Choroid plexus epithelial cell (primary cell): ENCODE measurements around the gene MAJIN.
A peak's percentile ranks its signal among the peaks of the same experiment; 100 is the strongest.

Experiments used
- DNase-seq: peaks from one replicate; pipeline ENCODE4 v3.0.0-alpha.2; 2010; ENCODE audit warnings: low read depth
- H3K4me3 ChIP-seq: 2 replicates; pipeline ENCODE4 v1.5.1; 2011; ENCODE audit warnings: low read depth, mild to moderate bottlenecking, control low read depth, low read length, moderate library complexity
- CTCF ChIP-seq: conservative IDR thresholded peaks from 2 replicates; pipeline ENCODE4 v1.5.1; 2011; ENCODE audit warnings: low read depth, mild to moderate bottlenecking, control low read depth, inconsistent platforms, low read length, moderate library complexity

Gene MAJIN

GRCh38 chr11:64971421-64972233, at the start of gene MAJIN:
Gene MAJIN (minus strand): TSS chr11:64972108. CDS start chr11:64959405, 12,703 bp downstream.
- DNase-seq = peak; percentile 82
- peak within 1 kb of the TSS; percentile 50 for H3K4me3 ChIP-seq
- TF ChIP-seq CTCF = no peak

- H3K4me3 ChIP-seq = no peak overlapping the region
- no peak for DNase-seq
- TF ChIP-seq CTCF = no peak
Observed at GRCh38 chr11:65021509-65021908, 49.6 kb upstream of the MAJIN start.

- no peak for DNase-seq
- H3K4me3 ChIP-seq = no peak overlapping the region
- no peak for TF ChIP-seq CTCF
Observed at GRCh38 chr11:65021003-65021402, 49.1 kb upstream of the MAJIN start.

- DNase-seq = no peak
- no peak for TF ChIP-seq CTCF
- no peak overlapping the region for H3K4me3 ChIP-seq
Observed at GRCh38 chr11:65019824-65020223, 47.9 kb upstream of the MAJIN start.

- H3K4me3 ChIP-seq = no peak overlapping the region
- TF ChIP-seq CTCF = no peak
- no peak for DNase-seq
Observed at GRCh38 chr11:65017937-65018336, 46.0 kb upstream of the MAJIN start.

- no peak for DNase-seq
- TF ChIP-seq CTCF = no peak
- no peak overlapping the region for H3K4me3 ChIP-seq
Observed at GRCh38 chr11:65016705-65017104, 44.8 kb upstream of the MAJIN start.

- no peak for DNase-seq
- H3K4me3 ChIP-seq = peak overlapping the region; percentile 84
- no peak for TF ChIP-seq CTCF
Observed at GRCh38 chr11:65014726-65015227, 42.9 kb upstream of the MAJIN start.
